ENCODE measurements around the gene PCCA.
A peak's percentile ranks its signal among the peaks of the same experiment; 100 is the strongest.

- TF ChIP-seq CTCF (conservative IDR thresholded peaks at IDR 0.05) = no peak; the same call in 1 of the 2 replicates
- TF ChIP-seq ZFX (IDR thresholded peaks at IDR 0.05) = 0 out of 2 replicates have a peak, but pooled peaks have one; percentile 20
These were observed 456.2 kb downstream of the PCCA start for GRCh38 chr13:100544866-100545683.
